CD4-positive, alpha-beta T cell treated with Interleukin-21 for 1 hour (primary cell): Measurements from ENCODE around the gene PHLDB1.

Experiments
- DNase-seq: peaks from one replicate; pipeline ENCODE4 v3.0.0-alpha.2; 2020

Gene PHLDB1

DNA sequence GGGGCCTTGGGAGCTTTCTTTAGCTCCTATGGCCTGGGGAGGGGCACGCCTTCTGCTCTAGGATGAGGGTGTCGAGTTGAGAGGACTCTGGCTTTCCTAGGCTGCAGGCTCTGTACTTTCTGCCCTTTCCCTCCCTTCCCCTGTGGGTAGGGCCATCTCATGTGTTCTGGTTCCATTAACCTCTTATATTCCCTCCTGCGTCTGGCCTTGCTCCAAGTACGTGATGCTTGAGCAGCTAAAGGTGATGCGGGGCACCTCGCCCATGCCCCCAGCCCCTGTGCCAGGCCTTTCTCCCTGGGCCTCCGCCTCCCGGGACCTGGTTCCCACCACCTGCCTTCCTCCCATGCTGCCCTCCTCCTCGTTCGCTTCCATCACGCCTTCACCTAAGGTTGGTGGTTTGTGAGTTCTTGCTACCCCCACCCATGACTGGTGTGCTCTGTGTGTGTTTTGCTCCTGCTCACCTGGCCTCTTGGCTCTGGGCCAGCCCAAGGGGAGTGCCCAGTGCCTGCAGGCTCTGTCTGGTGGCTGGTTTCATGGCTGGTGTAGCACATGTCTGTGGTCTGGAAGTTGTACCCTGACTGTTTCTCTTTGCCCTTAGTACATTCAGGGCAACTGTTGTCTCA is 34.1 kb downstream of the PHLDB1 start:
- no peak for DNase-seq

DNA sequence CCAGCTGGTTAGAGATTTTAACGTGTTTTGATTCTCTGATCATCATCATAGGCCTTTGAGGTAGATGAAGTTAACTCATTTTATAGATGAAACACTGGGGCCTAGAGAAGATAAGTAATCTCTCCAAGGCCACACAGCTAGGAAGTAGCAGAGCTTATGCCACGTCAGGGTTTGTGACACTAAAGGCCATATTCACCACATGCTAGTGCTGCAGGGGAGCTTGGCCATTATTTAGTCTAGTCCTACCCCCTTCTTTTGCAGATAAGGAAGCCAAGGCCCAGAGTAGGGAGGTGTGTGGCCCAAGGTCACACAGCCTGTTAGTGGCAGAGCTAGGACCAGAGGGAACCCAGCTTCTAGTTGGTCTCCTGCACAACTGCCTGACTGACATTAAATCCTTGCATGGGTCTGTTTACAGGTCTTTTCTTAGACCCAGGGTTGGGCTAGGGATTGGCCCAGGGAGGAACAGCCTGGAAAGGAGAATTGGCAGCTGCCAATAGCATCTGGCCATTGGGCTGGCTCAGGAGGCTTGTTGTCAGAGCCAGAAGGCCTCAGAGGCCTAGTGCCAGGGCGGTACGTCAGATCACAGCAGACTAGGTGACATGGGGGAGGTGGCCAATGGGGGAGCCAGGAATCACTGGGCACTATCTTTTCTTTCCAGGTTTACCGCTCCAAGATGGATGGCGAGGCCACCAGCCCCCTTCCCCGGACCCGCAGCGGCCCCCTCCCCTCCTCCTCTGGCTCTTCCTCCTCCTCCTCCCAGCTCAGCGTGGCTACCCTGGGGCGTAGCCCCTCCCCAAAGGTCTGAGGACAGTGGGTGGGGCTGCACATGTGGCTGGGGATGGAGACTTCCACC is 36.0 kb downstream of the PHLDB1 start:
- DNase-seq: no peak

DNA sequence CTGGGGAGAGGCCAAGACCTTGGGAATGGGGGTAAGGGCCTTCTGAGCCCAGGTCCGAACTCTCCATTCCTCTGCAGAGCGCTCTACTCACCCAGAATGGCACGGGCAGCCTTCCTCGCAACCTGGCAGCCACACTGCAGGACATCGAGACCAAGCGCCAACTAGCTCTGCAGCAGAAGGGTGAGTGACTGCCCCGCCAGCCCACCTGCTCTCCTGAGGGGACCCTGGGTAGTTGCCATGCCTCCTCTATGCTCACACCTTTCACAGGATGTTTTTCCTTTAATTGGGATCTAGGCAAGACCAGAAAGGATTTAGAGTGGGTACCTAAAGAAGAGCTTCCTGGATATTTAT is 36.6 kb downstream of the PHLDB1 start:
- no peak for DNase-seq

DNA sequence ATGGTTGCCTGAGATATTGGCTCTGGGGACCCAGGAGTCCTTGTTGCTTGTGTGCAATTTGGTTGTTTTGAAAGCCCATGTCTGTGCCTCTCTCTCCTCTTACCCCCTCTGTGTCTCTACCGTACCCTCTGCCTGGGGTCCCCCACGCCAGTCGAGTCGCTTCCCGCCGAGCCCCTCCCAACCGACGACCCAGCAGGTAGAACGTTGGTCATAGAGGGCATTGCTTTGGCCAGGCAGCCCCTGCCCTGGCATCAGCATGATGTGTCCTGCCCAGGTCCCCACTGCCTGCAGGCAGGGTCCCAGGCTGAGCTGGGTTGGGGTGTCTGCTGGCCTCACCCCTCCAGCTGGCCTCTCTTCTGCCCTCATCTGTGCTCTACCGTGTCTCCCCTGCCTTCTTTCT is 37.1 kb downstream of the PHLDB1 start:
- no peak for DNase-seq

DNA sequence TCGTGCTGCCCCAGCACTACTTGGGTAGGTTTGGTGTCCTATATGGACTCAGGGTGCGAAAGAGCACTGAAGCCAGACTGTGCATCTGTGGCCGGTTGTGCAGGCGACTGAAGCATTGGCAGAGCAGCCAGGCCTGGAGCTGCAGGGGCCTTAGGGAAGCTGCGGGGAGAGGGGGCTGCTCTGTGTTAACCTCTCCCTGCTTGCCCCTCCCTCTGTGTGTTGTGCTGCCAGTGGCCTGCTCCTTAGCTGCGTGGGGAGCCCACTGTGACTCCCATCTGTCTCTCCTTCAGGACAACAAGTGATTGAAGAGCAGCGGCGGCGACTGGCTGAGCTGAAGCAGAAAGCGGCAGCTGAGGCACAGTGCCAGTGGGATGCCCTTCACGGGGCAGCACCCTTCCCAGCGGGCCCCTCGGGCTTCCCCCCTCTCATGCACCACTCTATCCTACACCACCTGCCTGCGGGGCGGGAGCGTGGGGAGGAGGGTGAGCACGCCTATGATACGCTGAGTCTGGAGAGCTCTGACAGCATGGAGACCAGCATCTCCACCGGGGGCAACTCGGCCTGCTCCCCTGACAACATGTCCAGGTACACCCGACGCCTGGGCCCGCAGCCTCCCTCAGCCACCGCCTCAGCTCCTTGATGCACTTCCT is 37.8 kb downstream of the PHLDB1 start:
- DNase-seq: no peak

DNA sequence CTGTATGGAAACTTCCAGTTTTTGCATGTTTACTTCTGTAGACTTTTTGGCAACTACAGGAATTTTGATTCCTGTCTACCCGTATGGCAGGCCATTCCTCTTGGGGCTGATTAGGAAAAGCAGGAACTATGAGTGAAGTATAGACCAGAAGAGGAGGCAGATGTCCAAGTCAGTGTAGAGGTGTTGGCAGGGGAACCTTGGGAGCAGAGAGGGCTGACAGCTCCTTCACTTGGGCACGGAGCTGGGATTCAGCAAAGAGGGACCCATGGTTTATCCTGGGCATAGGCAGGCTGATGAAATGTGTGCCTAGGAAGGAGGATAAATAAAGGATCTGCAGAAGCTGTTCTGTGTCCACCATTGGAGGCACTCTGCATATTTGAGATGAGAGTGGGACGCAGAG is 39.0 kb downstream of the PHLDB1 start:
- no peak for DNase-seq

DNA sequence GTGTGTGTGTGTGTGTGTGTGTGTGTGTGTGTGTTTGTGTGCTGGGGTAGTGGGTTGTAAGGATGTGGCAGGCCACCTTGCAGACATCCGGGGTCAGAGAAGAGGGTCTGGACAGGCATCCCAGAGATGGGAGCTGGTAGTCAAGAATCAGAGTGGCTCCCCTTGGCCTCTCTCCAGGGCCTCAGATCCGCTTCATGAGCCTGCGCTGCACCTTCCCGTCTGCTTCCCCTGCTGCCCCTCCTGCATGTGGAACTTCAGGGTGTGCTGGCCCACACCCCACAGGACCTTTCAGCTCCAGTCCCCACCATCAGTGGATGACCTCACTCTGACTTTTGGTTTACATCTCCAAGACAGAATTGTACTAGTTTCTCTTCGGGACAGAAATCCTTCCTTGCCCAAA is 40.9 kb downstream of the PHLDB1 start:
- no peak for DNase-seq

DNA sequence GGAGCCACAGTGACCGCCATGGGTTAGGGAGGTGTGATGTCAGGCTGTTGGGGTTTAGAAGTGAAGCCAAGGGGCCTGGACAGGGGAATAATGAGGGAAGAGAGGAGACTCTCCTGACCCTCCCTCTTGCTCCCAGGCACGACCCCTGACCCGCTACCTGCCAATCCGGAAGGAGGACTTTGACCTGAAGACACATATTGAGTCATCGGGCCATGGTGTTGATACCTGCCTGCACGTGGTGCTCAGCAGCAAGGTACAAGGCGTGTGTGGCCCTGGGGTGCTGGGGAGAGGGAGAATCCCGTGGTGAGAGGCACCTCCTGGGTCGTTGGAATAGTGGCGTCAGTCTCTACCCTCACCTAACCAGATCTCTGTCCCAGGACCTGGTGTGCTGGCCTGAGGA is 42.5 kb downstream of the PHLDB1 start:
- no peak for DNase-seq

DNA sequence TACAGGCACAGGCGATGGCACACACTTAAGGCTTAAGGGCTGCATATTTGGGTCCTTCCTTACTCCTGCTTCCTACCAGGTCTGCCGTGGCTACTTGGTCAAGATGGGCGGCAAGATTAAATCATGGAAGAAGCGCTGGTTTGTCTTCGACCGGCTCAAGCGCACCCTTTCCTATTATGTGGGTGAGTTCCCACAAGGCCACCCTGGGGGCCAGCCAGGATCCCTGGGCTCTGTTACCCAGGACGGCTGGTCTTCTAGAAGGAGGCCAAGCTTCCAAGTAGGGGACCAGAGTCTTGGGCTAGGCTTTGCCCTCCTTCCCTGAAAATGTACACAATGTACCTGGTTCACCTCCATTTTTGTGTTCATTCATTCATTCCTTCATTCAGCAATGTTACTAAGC is 43.0 kb downstream of the PHLDB1 start:
- DNase-seq: no peak

DNA sequence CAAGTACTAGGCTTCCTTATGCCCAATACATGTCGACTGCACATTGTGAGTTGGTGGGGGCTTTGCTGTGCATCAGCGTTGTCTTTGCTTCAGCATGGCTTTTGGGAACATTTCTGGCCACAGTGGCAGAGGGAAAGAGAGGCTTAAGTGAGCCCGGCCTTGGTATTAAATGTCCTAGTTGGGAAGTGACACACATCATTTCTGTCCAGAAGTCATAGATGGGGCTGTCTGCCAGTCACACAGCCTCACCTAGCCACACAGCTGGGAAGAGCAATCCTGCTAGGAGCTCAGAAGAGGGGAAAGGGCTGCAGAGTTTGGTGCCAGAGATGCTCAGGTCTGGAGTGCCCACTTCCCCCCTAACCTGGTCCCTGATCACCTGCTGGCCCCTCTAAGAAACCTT is 44.4 kb downstream of the PHLDB1 start:
- DNase-seq: no peak

DNA sequence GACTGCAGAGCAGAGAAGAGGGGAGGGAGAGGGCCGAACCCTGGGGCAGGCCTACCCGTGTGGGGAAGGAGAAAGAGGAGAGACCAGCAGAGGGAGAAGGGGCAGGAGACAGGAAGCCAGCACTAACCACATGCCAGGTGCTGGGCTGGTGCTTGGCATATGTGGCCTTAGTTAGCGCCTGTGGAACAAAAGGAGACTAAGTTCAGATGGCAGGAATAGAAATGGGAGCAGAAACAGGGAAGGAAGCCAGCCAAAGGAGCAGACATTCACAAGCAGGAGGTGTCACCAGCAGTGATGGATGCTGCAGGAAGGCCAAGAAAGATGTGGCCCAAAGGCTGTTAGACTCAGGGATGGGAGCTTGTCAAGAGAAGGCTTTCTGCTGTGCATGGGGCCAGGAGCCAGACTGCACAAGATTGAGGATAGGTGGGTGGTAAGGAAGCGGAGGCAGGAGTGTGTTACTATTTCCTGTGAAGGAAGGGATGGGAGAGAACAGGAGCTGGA is 45.3 kb downstream of the PHLDB1 start:
- DNase-seq: no peak

DNA sequence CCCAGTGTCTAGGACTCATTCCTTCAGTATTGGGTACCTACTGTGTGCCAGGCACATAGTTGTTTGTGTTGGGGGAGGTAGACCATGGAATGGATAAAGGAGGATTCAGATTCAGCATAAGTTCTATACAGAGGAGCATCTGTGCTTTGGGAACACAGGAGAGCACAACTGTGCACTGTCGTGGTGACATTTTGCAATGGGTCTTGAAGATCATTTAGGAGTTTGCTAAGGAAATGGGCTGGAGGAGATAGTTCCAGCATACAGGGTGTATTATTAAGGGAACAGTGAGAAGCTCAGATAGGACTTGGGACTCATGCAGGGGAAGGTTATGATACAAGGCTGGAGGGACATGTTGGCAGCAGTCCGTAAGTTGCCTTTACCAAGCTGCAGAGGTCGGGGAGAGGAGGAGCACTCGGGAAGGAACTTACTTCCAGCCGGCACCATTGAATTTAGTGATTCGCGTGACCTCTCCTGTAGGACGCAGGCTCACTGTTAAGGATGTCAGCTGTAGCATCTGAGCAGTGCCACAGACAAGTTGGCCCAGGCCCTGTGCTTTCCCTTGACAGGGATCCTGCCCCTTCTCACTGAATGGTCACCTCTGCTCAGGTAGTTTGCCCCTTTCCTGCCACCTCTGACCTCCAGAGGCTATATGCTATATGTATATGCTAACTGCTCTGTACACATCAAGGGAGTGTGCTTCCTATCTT is 46.4 kb downstream of the PHLDB1 start:
- no peak for DNase-seq

DNA sequence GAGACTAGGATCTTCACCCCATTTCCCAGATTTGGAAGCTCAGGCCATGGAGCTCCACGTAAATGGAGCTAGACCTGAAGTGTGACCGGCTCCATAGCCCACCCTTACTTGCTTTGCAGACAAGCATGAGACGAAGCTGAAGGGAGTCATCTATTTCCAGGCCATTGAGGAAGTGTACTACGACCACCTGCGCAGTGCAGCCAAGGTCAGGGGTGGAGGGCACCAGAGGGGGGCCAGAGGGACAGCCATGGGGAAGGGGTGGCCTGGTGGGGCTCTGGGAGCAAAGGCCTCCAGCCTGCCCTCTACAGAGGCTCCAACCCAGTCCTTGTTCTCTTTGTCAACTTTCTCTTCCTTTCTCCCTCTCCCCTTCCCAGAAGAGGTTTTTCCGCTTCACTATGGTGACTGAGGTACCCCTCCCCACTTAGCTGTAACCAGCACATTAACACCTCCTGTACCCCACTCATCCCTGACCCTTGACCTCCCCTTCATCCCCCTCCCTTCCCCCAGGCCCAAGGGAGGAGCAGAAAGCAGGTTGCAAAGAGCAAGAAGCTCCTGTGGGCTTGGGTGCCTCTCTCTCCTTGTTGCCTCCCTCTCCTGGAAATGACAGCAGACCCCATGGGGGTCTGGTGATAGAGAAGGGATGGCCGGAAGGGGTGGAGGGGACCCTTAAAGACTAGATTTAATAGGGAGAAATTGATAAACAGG is 48.2 kb downstream of the PHLDB1 start:
- no peak for DNase-seq

DNA sequence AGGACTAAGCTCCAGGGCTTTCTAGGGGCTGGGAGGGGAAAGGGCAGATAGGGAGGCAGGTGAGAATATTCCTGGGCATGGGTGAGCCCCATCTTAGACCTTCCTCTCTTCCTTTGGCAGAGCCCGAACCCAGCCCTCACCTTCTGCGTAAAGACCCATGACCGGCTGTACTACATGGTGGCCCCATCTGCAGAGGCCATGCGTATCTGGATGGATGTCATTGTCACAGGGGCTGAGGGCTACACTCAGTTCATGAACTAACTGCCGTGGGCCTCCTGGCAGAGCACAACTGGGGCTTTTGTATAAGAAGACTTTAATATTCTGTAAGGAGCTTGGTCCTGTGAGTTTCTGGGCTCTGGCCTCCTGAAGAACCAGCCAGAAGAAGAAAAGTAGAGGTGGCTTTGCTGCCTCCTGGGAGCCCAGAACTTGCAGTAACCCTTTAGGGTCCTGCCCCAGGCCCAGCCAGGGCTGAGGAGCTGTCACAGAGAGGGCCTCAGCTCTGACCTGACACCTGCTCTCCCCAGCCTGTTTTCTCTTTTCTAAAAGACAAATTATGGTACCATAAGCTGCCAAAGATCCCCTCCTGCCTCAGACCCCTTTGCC is 49.2 kb downstream of the PHLDB1 start:
- no peak for DNase-seq

DNA sequence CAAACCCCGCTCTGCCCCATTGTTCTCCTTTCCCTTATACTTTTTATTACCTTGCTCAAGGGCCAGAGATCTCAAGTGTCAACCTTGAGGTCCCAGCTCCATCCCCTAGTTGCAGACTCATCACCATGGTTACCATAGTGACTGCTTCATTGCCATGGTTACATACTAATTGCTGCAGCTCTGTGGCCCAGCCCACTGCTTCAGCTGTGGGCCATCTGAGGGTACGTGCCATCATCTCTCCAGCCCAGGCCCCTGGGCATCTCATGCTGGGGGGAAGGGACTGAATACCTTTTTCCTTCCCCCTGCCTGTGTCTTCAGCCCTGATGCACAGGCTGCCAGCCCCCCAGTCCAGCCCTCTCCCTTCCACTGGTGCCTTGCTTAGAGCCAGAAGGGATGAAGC is 49.8 kb downstream of the PHLDB1 start:
- DNase-seq: no peak

DNA sequence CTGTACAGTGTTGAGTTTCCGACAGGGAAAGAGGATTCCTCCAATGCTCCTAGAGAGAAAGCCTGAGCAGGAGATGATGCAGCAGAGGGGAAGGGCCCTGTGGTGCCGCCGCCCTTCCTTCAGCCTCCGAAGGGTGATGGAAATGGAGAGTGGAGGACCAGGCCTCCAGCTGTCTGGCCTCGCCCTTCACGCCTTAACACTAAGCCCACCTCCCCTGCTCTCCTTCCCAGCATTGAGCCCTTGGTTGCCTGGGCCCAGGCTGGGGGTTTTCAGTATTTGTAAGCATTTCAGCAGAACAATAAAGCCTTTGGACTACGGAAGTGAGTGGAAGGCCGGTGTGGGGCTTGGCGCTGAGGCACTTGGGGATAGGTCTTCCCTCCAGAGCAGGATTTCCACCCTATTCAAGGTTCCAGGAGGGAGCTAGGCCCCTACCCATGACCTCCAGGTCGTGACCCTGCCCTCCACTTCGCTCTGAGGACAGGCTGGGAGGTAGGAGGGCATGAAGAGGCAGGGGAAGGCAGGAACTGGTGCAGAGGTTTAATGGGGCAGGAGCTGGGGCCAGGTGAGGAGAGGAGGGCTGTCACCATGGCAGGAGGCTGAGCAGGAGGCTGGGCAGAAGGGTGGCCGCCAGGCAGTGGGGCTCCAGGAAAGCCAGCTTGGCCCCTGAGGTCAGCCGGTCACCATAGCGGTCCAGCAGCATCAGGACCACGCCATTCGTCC is 50.5 kb downstream of the PHLDB1 start:
- no peak for DNase-seq

DNA sequence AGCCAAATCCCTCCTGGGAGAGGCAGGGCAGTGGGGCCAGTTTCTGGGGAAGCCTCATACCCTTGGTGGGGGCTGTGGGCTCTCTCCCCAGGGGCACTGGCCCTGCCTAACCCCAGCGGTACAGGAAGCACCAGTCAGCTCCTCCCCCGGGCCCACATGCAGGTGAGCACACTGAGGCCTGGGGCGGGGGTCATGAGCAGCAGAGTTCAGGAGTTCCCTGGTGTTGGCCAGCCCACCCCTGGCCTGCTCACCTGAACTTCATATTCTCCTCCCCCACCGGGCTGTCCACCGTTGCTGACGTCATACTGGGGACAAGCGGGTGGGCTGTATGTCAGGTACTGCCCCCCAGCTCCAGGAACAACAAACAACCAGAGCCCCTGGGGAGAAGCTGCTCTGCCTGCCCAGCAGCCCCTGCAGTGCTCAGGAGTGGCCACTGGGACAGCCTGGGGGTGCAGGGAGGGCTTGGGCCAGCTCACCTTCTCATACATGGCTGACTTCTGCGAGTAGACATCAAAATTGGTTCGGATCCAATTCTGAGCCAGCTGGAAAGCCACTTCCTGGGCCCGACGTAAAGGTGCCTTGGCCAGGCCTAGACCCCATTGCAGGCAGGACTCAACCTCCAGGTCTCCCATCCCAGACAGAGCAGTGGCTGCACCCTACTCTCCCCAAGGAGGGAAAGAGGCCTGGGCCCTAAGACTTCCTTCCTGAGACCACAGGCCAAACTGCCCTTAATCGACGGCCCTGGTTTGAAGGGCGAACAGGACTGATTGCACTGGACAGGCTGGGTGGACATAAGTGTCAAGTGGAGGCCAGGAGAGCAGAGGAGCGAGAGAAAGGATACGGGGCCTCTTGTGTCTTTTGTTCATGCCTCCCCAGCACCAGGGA is 51.3 kb downstream of the PHLDB1 start:
- no peak for DNase-seq

DNA sequence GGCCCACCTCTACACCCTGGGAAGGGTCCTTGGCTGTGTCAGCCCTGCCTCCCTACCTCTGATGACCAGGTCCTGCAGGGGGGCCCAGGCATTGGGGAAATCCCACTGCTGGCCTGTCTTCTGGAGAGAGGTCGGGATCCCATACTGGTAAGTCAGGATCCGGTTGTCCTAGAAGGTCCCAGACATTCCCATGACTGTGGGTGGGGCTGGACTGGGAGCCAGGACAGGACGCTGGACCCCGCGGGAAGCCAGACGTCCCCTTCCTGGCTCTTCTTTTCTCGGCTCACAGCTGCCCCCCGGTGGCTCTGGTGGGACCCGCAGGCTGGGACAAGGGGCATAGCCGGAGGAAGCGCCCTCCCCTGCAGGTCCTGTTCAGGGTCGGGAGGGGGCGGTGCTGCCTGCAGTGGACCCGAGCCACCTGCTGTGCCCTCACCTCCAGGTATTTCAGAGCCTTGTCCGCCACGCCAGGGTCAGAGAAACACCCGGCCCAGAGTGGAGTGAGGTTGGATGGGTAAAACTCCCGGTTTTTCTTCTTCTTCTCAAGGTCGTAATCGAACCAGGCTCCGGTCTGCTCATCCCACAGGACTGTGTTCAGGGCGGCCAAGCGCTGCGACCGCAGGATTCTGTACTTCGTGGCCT is 52.0 kb downstream of the PHLDB1 start:
- peak; percentile 86 for DNase-seq

DNA sequence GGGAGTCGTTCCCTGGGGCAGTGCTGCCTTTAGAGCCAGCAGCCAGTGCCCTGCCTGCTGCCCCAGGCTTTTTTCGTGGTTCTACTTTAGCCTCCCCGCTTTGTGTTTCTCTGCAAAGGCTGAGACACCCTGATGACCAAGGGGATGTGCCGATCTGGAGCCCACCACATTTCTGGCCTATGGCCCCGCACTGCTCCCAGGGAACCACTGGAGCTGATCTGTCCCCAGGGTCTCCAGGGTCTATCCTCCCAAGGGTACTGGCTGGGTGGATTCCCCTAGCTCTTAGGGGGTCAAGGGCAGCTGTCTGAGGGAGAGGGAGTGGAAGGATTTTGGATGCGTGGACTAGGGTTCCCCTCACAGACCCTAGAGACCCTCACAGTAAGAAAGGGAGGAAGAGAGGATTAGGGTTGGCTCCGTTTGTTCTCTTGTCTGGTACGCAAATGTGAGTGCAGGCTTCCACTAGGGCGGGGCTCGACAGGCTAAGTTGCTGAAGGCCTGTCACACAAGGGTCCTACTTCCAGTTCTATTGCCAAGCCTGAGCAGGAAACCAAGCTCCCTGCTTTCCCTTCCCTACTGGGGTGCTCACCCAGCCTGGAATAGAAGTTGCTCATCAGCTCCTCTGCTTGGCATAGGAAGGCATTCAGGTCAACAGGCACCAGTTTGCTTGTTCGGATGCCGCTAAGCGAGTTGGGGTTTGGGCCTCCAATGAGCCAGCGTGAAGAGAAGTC is 52.7 kb downstream of the PHLDB1 start:
- DNase-seq: no peak
